Measurements from ENCODE around the gene PTX3.

DNA sequence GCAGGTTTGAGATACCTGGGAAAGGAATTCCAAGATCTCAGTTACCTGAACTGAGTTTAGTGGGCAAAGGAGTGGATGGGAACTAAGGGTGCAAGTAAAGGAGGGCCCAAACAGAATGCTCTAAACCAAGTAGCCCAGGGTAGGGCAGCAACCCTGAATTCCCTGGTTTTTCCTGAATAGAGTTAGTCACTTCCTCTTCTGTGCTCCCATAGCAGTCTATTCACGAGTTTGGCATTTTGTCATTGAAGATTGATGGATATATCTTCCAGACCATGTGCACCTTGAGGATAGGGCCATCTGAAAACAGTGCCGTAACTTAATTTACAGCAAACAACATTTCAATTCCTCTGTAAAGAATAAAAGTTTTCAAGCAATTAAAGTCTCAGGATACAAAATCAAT, 18.5 kb upstream of the PTX3 start:
- TF ChIP-seq, protein P1, sequence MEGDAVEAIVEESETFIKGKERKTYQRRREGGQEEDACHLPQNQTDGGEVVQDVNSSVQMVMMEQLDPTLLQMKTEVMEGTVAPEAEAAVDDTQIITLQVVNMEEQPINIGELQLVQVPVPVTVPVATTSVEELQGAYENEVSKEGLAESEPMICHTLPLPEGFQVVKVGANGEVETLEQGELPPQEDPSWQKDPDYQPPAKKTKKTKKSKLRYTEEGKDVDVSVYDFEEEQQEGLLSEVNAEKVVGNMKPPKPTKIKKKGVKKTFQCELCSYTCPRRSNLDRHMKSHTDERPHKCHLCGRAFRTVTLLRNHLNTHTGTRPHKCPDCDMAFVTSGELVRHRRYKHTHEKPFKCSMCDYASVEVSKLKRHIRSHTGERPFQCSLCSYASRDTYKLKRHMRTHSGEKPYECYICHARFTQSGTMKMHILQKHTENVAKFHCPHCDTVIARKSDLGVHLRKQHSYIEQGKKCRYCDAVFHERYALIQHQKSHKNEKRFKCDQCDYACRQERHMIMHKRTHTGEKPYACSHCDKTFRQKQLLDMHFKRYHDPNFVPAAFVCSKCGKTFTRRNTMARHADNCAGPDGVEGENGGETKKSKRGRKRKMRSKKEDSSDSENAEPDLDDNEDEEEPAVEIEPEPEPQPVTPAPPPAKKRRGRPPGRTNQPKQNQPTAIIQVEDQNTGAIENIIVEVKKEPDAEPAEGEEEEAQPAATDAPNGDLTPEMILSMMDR (IDR thresholded peaks at IDR 0.05; ENCODE audit: low read length), result no peak
- no peak for TF ChIP-seq EZH2 (IDR thresholded peaks at IDR 0.05; ENCODE audit: borderline replicate concordance, low read length)

All from OCI-LY1 (cell line).